Cardiac fibroblast (primary cell): ENCODE results near the gene MAP4K4.

ENCODE experiments used
- DNase-seq, 2 donors: peaks; one replicate each; pipeline versions ENCODE4 v3.0.0 to v3.0.0-alpha.2; 2010; ENCODE audit warnings: low read depth in 2 of 2
- H3K4me3 ChIP-seq, 2 donors: replicated peaks in 1 of 2; 1 replicate in 1 of 2; 2 replicates in 1 of 2; pipeline ENCODE4 v1.5.1; 2011; ENCODE audit warnings: low read depth in 2 of 2, low read length in 2 of 2, mild to moderate bottlenecking in 2 of 2, moderate library complexity in 1 of 2
- TF ChIP-seq, protein P1 (sequence below): IDR thresholded peaks from one replicate; pipeline ENCODE4 v1.5.1; 2011; ENCODE audit warnings: low read depth, mild to moderate bottlenecking, low read length, inconsistent platforms

MAP4K4 gene

DNA sequence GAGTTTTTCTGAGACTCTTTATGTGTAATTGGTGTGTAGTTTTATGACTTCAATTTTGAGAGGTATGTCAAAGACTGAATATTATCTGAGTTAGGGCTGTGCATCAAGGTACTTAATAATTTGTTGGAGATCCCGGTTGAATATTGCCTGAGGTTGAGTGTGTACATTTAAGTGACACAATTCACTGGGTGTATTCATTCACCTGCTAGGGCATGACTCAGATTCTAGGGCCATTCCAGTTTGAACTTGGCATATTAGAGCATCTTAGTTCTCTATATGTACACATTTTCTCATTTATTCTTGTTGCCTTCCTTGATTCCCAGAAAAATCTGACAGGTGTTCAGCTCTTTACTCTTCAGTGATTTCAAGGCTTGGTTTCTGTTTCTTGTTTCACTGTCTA, 12.5 kb downstream of the MAP4K4 start:
- no peak for DNase-seq
- no peak overlapping the region for H3K4me3 ChIP-seq
- TF ChIP-seq, protein P1, sequence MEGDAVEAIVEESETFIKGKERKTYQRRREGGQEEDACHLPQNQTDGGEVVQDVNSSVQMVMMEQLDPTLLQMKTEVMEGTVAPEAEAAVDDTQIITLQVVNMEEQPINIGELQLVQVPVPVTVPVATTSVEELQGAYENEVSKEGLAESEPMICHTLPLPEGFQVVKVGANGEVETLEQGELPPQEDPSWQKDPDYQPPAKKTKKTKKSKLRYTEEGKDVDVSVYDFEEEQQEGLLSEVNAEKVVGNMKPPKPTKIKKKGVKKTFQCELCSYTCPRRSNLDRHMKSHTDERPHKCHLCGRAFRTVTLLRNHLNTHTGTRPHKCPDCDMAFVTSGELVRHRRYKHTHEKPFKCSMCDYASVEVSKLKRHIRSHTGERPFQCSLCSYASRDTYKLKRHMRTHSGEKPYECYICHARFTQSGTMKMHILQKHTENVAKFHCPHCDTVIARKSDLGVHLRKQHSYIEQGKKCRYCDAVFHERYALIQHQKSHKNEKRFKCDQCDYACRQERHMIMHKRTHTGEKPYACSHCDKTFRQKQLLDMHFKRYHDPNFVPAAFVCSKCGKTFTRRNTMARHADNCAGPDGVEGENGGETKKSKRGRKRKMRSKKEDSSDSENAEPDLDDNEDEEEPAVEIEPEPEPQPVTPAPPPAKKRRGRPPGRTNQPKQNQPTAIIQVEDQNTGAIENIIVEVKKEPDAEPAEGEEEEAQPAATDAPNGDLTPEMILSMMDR: no peak

DNA sequence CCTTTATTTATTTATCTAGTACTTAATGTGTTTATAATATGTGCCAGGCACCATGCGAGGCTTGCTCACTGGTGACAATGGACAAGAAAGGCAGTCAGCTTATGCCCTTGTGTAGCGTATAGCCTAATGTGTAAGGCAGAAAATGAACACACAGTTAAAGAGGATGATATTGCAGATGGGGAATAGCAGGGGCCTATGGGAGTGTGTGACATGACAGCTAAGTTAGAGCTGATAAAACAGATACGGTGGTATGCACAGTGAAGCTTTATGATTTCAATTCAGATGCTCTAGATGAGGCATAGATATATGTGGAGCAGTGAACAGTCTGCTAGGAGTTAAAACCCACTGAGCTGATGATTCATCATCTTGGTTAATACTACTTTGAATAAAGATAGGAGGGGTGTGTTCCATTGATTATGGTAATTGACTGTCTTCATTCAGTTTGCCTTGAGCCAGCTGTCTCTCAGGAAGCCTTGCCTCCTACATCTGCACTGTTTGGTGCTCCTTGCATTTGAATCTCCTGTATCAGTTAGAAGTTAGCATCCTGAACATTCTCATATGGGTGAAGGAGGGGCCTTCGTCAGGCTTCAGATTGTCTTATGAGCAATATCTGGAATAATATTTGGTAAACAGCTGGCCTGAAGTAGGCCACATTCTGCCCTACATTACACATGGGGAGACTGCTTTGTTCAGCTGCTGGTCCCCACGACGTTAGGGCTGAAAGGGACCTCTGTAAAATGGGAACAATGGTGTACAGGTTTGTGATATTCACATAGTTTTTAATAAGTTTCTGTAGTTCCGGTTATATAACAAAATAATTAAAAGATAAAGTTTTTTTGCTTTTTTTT, 13.2 kb downstream of the MAP4K4 start:
- TF ChIP-seq, protein P1: no peak
- peak in 1 of 2 donors; percentile 47 for DNase-seq
- H3K4me3 ChIP-seq: no peak overlapping the region

DNA sequence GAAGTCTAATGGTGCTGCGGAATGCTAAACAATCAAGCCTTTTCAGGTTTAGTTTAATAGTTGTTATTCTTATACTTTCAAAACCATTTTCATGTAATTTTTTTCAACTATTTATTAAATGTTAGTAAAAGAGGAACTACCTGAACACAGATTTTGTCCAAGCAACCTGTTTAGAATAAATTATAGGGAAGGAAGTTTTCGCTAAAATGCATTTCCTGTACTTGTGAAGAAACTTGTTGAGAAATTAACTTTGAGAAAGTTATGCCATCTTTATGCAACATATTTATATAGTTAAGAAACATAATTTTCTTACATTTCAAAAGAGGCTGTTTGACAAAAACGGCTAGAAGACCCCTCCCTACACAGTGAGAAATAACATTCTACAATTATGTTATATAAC, 16.6 kb downstream of the MAP4K4 start:
- no peak overlapping the region for H3K4me3 ChIP-seq
- no peak for DNase-seq
- TF ChIP-seq, protein P1: no peak

DNA sequence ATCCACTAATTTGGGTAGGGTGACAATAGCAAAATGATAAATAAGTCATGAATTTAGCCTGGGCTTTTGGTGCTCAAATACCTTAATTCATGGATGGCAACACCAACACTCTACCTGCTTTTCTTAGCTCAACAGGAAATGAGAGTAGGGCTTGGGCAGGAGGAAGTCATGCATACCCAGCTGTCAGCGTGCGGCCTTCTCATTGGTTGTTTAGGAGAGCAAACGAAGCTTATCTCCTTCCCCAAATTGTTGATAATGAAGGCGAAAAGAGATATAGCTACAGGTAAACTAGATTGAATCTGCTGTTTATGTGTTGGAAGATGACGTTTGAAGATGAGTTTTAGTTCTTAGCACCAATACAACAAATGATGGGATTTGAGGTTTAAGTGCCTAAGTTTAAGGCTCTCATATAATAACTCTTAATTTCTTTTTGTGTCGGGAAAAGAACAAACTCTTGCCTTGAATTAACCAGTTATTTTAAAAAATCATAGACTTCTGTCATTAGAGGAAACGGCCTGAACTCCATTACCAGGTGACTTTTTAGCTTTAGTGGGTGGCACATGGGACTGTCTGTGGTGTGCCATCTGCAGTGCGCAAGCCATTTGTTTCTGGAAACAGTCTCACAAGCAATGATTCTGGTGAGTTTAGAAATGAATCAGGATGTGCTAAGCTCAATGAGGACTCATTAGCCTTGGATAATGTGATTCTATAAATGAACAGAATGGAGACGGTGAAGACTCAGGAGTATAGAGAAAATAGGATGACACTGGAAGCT, 19.8 kb downstream of the MAP4K4 start:
- DNase-seq: no peak
- H3K4me3 ChIP-seq: no peak overlapping the region

DNA sequence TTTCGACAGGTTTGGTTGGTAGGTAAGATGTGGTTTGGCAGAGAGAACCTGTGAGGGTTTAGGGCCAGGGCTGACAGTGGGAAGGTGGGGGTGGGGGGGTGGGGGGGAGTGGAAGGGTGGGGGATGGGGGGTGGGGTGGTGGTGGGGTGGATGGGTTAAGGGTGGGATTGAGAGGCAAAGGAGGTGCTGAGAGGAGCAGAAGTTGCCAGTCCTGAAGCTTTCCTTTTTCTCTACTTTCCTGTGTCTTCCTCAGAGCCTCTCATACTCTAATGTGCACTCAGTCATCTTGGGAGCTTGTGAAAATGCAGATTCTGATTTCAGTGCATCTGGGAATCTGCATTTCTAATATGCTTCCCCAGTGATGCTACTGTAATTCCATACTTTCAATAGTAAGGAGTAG, 21.0 kb downstream of the MAP4K4 start:
- H3K4me3 ChIP-seq: no peak overlapping the region
- TF ChIP-seq, protein P1: no peak
- DNase-seq: no peak

More for the DNA sequence above, 19.8 kb downstream of the MAP4K4 start:
- TF ChIP-seq, protein P1: no peak

DNA sequence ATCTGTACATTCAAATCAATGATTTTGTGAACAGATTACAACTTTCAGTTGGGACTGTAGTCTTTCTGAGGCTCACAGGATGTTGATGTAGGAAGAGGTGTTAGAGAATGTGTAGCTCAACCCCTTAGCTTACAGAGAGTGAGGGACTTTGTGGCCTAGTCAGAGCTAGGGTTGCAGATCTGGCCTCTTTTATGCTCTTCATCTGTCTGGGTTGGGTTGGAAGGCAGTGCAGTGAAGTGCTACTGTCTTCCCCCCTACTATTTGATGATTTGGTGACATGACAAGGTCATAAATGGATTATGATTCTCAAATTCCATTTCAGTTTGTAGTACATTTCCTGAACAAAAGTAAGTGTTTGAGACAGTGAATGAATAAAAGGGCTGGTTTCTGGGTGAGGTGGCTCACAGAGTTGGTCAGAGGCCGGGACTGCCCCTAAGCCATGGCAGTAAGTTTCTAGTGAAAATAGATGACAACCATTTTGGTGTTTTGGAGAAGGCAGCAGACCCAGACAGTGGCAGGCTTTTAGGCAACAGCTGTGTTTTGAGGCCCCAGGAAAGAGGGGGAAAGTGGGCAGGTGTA, 21.6 kb downstream of the MAP4K4 start:
- DNase-seq: no peak
- no peak overlapping the region for H3K4me3 ChIP-seq
- TF ChIP-seq, protein P1: no peak
